ENCODE data around the gene USP13. TPM values are rescaled to one million over a fixed set of nuclear protein-coding genes. Genes with fewer than 3 reads are reported as not detected.

USP13 gene
- total RNA-seq, 3 donors from 2014 or later (not counting 1 experiment from before 2014, with no cell fraction given), result 2.4 to 5.6 (median 3.0) TPM

GRCh38 chr3:179604321-179605078, 48.3 kb upstream of the USP13 start, which contains the start of the genes MRPL47 and NDUFB5:
Gene MRPL47 (minus strand): TSS chr3:179604638. CDS start chr3:179604624, 14 bp downstream.
Gene NDUFB5 (plus strand): TSS chr3:179604794. CDS start chr3:179604816, 22 bp downstream.
- Histone ChIP-seq H3K27ac (ENCODE audit: low read length) (peak within 1 kb of the TSS; percentile 81), H3K9me3 (ENCODE audit: control insufficient read depth, insufficient read depth, low read length) (no peaks in the 10 kb centered on the region), H3K4me1 (ENCODE audit: control insufficient read depth, insufficient read depth, low read length) (peaks cover 22% of the 10 kb centered on the region), H3K27me3 (ENCODE audit: control insufficient read depth, insufficient read depth, low read length) (no peaks in the 10 kb centered on the region), H3K36me3 (ENCODE audit: control insufficient read depth, insufficient read depth, low read length) (peaks cover 20% of the 10 kb centered on the region), H3K4me3 (ENCODE audit: low read length) (peak within 1 kb of the TSS; percentile 60)
- intact Hi-C loops (cut with micrococcal nuclease), result loop anchor here (1.0 to 2.0 kb wide), 4 partner anchors 42 to 998 kb away; partner anchors contain the start of genes ACTL6A, MFN1, PIK3CA and TTC14
- no peaks in the 10 kb centered on the region for H3K9me3 Mint-ChIP-seq
- peaks cover 8% of the 10 kb centered on the region for H3K36me3 Mint-ChIP-seq
- DNase-seq (peak; percentile 86 to 98), ATAC-seq (peak; percentile 99 to 100 (median 99))
- peak within 1 kb of the TSS; percentile 100 for H3K4me3 Mint-ChIP-seq
- WGBS (ENCODE audit: insufficient coverage), result 0% methylated on average over 45 of the region's 45 CpGs
- TF ChIP-seq CTCF (IDR thresholded peaks at IDR 0.05), result no peak
- H3K4me1 Mint-ChIP-seq, result peaks cover 20 to 41% of the 10 kb centered on the region in 2 donors
- no peaks in the 10 kb centered on the region for H3K27me3 Mint-ChIP-seq (ENCODE audit: low read depth in 2 of 2)
- peak within 1 kb of the TSS; percentile 99 to 100 for H3K27ac Mint-ChIP-seq

- 89% methylated on average over 3 of the region's 4 CpGs for WGBS (ENCODE audit: insufficient coverage)
- H3K4me3 ChIP-seq (ENCODE audit: low read length), result no peak overlapping the region
- Mint-ChIP-seq H3K27me3 (ENCODE audit: low read depth in 2 of 2) (no peaks in the 10 kb centered on the region), H3K9me3 (no peaks in the 10 kb centered on the region), H3K4me1 (peaks cover 20 to 39% of the 10 kb centered on the region in 2 donors), H3K27ac (peak overlapping the region; percentile 9 to 26), H3K4me3 (peak overlapping the region; percentile 62), H3K36me3 (peaks cover 5% of the 10 kb centered on the region)
- no peaks in the 10 kb centered on the region for H3K9me3 ChIP-seq (ENCODE audit: control insufficient read depth, insufficient read depth, low read length)
- no peak for DNase-seq
- peaks cover 1% of the 10 kb centered on the region for H3K36me3 ChIP-seq (ENCODE audit: control insufficient read depth, insufficient read depth, low read length)
- TF ChIP-seq CTCF (IDR thresholded peaks at IDR 0.05), result no peak
- H3K27me3 ChIP-seq (ENCODE audit: control insufficient read depth, insufficient read depth, low read length), result no peaks in the 10 kb centered on the region
- ATAC-seq, result no peak
- H3K27ac ChIP-seq (ENCODE audit: low read length), result no peak overlapping the region
- intact Hi-C loops (cut with micrococcal nuclease), result no loop called here
- peaks cover 22% of the 10 kb centered on the region for H3K4me1 ChIP-seq (ENCODE audit: control insufficient read depth, insufficient read depth, low read length)
Observed at GRCh38 chr3:179606534-179607085, 46.2 kb upstream of the USP13 start.

- Mint-ChIP-seq H3K36me3 (peaks cover 5% of the 10 kb centered on the region), H3K4me3 (no peak overlapping the region), H3K27ac (peak overlapping the region in 1 of 2 donors; percentile 80), H3K9me3 (no peaks in the 10 kb centered on the region), H3K27me3 (ENCODE audit: low read depth in 2 of 2) (no peaks in the 10 kb centered on the region), H3K4me1 (peaks cover 20 to 33% of the 10 kb centered on the region in 2 donors)
- Histone ChIP-seq H3K9me3 (ENCODE audit: control insufficient read depth, insufficient read depth, low read length) (no peaks in the 10 kb centered on the region), H3K27me3 (ENCODE audit: control insufficient read depth, insufficient read depth, low read length) (no peaks in the 10 kb centered on the region), H3K4me3 (ENCODE audit: low read length) (no peak overlapping the region), H3K27ac (ENCODE audit: low read length) (peak overlapping the region; percentile 13), H3K4me1 (ENCODE audit: control insufficient read depth, insufficient read depth, low read length) (peaks cover 17% of the 10 kb centered on the region), H3K36me3 (ENCODE audit: control insufficient read depth, insufficient read depth, low read length) (no peaks in the 10 kb centered on the region)
- TF ChIP-seq CTCF (IDR thresholded peaks at IDR 0.05), result no peak
- intact Hi-C loops (cut with micrococcal nuclease), result no loop called here
- no peak for ATAC-seq
- 31% methylated on average over 6 of the region's 6 CpGs for WGBS (ENCODE audit: insufficient coverage)
- DNase-seq, result peak in 1 of 2 donors; percentile 35
Observed at GRCh38 chr3:179608931-179609720, 43.7 kb upstream of the USP13 start.
